Measurements from ENCODE around the gene ZDHHC24.

DNA sequence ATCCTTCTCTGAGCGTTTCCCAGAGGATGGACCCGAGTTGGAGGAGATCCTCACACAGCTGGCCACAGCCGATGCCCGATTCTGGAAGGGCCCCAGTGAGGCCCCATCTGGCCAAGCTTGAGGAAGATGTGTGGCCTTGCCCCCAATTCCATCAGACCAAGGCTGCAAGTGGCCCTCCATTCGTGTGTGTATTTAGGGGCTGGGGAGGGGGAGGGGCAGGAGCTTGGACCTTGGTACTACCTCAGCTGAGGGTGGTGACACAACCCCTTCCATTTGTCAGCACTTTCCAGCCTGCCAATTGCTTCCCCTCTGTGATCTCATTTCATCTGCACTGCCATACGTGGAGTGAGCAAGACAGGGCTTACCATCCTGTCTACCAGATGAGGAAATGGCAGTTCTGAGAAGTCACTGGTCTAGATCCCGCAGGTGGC is 36.7 kb downstream of the ZDHHC24 start:
- TF ChIP-seq CTCF (IDR thresholded peaks at IDR 0.05) (no peak), POLR2A (IDR thresholded peaks at IDR 0.05) (no peak)

Data from uterus (tissue), 2 donors.